CD4-positive, alpha-beta T cell treated with Interleukin-6 at 100 ng/mL for 8 hours (primary cell): ENCODE measurements around the gene ZNF598.
"Not testable (repeated sequence)": the region's sequence is repeated elsewhere in the genome, so short reads cannot be mapped to it uniquely, and the experiment has no call there.

Experiments
- DNase-seq: peaks from one replicate; pipeline ENCODE4 v3.0.0-alpha.2; 2020; ENCODE audit warnings: mixed read lengths, low spot score

Gene ZNF598

DNA sequence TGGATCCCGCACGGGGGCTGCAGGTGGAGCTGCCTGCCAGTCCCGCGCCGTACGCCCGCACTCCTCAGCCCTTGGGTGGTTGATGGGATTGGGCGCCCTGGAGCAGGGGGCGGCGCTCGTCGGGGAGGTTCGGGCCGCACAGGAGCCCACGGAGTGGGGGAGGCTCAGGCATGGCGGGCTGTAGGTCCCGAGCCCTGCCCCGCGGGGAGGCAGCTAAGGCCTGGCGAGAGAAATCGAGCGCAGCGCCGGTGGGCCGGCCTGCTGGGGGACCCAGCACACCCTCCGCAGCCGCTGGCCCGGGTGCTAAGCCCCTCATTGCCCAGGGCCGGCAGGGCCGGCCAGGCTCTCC lies 51.5 kb downstream of the ZNF598 start:
- not testable (repeated sequence) for DNase-seq

DNA sequence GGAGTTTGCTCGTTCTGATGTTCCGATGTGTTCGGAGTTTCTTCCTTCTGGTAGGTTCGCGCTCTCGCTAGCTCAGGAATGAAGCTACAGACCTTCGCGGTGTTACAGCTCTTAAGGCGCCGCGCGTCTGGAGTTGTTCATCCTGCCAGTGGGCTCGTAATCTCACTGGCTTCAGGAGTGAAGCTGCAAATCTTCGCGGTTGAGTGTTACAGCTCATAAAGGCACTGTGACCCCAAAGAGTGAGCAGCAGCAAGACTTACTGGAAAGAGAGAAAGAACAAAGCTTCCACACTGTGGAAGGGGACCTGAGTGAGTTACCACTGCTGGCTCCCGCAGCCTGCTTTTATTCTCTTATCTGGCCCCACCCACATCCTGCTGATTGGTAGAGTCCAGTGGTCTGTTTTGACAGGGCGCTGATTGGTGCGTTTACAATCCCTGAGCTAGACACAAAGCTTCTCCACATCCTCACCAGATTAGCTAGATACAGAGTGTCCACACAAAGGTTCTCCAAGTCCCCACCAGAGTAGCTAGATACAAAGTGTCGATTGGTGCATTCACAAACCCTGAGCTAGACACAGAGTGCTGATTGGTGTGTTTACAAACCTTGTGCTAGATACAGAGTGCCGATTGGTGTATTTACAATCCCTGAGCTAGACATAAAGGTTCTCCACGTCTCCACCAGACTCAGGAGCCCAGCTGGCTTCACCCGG lies 52.0 kb downstream of the ZNF598 start:
- not testable (repeated sequence) for DNase-seq

DNA sequence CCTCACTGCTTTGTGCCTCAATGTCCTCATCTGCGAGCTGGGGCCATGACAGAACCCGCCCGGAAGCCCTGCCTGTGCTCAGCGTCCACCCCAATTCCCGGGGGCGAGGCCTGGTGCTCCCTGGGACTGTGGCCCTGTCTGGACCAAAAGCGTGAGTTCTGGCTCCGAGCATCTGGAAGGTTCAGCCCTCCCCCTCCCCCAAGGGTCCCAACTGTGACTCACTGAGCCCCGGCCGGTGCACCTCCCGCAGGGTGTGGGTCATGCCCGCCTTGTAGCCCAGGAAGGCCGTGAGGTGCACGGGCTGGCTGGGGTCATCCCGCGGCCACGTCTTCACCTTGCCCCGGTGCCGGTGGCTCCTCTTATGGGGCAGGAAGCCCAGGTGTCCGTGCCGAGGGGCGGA lies 55.9 kb downstream of the ZNF598 start:
- no peak for DNase-seq

DNA sequence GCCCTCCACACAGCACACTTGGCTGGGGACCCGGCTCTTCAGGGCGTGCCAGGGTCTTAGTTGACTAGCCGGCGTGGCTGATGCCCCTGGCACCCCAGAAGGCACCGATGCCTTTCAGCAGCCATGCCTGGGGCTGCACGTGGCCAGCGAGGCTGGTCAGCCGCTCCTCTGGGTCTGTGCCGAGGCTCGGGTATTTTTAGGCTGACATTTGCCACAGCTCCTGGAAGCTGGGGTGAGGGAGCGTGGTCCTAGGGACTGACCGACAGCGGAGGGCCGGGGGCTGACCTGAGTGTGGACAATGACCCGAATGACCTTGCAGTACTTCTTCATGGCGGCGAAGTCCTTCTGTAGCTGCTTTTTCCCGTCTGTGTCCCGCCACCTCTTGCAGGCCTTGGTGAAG lies 59.1 kb downstream of the ZNF598 start:
- DNase-seq: no peak

DNA sequence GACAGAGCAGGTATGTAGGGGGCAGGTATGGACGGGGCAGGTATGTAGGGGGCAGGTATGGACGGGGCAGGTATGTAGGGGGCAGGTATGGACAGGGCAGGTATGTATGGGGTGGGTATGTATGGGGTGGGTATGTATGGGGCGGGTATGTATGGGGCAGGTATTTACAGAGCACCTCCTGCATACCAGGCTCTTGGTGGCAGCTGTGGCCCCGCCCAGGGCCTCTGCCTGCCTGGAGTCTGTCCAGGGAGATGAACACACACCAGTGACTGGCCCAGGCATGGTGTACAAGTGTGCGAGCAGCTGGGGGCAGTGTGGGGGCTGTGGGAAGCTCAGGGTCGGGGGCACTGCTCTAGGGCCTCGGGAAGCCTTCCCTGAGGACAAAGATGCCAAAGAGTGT lies 59.6 kb downstream of the ZNF598 start:
- no peak for DNase-seq

DNA sequence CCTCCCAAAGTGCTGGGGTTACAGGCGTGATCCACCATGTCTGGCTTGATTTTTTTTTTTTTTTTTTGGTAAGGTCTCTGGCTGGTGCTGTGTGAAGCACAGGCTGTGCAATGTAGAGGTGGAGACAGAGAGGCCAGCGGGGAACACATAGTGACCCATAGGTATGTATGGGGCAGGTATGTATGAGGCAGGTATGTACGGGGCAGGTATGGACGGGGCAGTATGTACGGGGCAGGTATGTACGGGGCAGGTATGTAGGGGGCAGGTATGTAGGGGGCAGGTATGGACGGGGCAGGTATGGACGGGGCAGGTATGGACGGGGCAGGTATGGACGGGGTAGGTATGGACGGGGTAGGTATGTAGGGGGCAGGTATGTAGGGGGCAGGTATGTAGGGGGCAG lies 60.1 kb downstream of the ZNF598 start:
- DNase-seq: no peak
